ENCODE results near the gene IL23R. TPM values are rescaled to one million over a fixed set of nuclear protein-coding genes. Genes with fewer than 3 reads are reported as not detected.
A peak's percentile ranks its signal among the peaks of the same experiment; 100 is the strongest.

IL23R gene
- total and polyA plus RNA-seq, 2 donors (not counting 3 experiments of a cell fraction or from before 2014, with no cell fraction given): not detected

DNA sequence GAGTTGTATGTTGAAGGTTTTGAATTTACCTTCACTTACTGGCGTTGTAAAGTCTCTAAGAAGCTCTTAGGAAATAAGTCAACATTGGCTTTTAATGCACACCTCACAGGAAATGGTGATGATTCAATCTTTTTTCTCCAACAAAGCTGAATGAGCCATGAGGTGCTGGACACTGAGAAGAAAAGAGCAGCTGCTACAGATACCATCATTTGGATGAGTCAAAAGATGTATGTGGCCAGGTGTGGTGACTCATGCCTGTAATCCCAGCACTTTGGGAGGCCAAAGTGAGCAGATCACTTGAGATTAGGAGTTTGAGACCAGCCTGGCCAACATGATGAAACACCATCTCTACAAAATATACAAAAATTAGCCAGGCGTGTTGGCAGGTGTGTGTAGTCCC is 3.3 kb upstream of the IL23R start:
- H3K9ac ChIP-seq (replicated peaks; ENCODE audit: extremely low read depth, insufficient read depth, low read length): no peak overlapping the region
- FAIRE-seq: peak; percentile 57
- CTCF ChIA-PET: interaction anchor here (1.5 to 2.8 kb wide), 3 partner anchors 14 to 167 kb away, joined by 5 to 11 read pairs (median 8); no protein-coding TSS in a partner anchor
- no peak overlapping the region for H3K27ac ChIP-seq (ENCODE audit: insufficient read depth, low read depth, low read length)
- no peaks in the 10 kb centered on the region for H3K79me2 ChIP-seq (ENCODE audit: control insufficient read depth, insufficient read depth, low read length)
- no peak overlapping the region for H3K4me2 ChIP-seq (ENCODE audit: insufficient read depth, low read length)
- no peaks in the 10 kb centered on the region for H4K20me1 ChIP-seq (replicated peaks; ENCODE audit: control insufficient read depth, extremely low read depth, insufficient read depth, low read length)
- H2AFZ ChIP-seq (ENCODE audit: low read depth, low read length): no peak overlapping the region
- H3K27me3 ChIP-seq (ENCODE audit: control insufficient read depth in 2 of 2, insufficient read depth in 2 of 2, low read length in 2 of 2): peaks cover 0 to 2% of the 10 kb centered on the region in 2 experiments
- no peaks in the 10 kb centered on the region for H3K36me3 ChIP-seq (ENCODE audit: control insufficient read depth in 2 of 2, extremely low read depth in 1 of 2, insufficient read depth in 2 of 2, low read length in 2 of 2)
- TF ChIP-seq POLR2AphosphoS5 (IDR thresholded peaks at IDR 0.05; ENCODE audit: insufficient read depth, low read depth, low read length) (no peak), FOS (IDR thresholded peaks at IDR 0.05; ENCODE audit: borderline replicate concordance, insufficient read depth, low read length) (peak; percentile 17), EZH2 (IDR thresholded peaks at IDR 0.05; ENCODE audit: borderline replicate concordance, low read depth, low read length, severe bottlenecking) (no peak), GATA2 (IDR thresholded peaks at IDR 0.05; ENCODE audit: insufficient read depth, insufficient read length, low read depth, low read length) (peak; percentile 17)
- TF ChIP-seq, protein P1, sequence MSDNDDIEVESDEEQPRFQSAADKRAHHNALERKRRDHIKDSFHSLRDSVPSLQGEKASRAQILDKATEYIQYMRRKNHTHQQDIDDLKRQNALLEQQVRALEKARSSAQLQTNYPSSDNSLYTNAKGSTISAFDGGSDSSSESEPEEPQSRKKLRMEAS (IDR thresholded peaks at IDR 0.05; ENCODE audit: insufficient read depth, insufficient read length): no peak
- H3K9me1 ChIP-seq (replicated peaks; ENCODE audit: control insufficient read depth, extremely low read depth, insufficient read depth, low read length): no peaks in the 10 kb centered on the region
- POLR2A ChIA-PET: no interaction called here
- dilution Hi-C loops (cut with MboI; ENCODE audit: extremely low pct_ligation_motif_present, low sequenced_read_pairs): no loop called here
- peak; percentile 11 for DNase-seq (ENCODE audit: low read depth, low spot score)
- no peaks in the 10 kb centered on the region for H3K4me1 ChIP-seq (ENCODE audit: control insufficient read depth, extremely low read depth, insufficient read depth, low read length)
- no TSS peak for BruUV-seq (replicated peaks)
- H3K4me3 ChIP-seq (replicated peaks in 1 of 3; ENCODE audit: insufficient read depth in 1 of 3, low read depth in 1 of 3, low read length in 3 of 3): no peak overlapping the region
- intact Hi-C loops (cut with micrococcal nuclease): no loop called here
- no peaks in the 10 kb centered on the region for H3K9me3 ChIP-seq (replicated peaks; ENCODE audit: control insufficient read depth, insufficient read depth, low read length)

DNA sequence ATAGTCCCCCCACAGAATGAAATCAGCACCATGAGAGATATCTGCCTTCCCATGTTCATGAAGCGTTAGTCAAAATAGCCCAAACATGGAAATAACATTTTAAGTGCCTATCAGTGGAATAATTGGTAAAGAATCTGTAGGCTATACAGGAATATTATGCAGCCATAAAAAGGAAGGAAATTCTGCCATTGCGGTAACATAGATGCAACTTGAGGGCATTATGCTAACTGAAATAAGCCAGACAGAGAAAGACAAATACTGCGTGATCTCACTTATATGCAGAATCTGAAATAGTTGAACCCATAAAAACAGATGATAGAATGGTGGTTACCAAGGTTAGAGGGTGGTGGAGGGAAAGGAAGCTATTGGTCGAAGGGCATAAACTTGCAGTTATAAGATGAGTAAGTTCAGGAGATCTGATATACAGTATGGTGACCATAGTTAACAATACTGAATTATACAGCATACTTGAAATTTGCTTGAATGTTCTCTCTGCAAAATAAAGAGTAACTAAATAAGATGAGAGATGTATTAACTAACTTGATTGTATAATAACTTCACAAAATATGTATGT is 699 bp upstream of the IL23R start:
- H3K4me1 ChIP-seq (ENCODE audit: control insufficient read depth, extremely low read depth, insufficient read depth, low read length): no peaks in the 10 kb centered on the region
- no TSS peak for BruUV-seq (replicated peaks)
- H2AFZ ChIP-seq (ENCODE audit: low read depth, low read length): no peak overlapping the region
- H3K9me3 ChIP-seq (replicated peaks; ENCODE audit: control insufficient read depth, insufficient read depth, low read length): no peaks in the 10 kb centered on the region
- TF ChIP-seq JUN (IDR thresholded peaks at IDR 0.05; ENCODE audit: borderline replicate concordance, insufficient read depth, insufficient read length, low read depth) (no peak), POLR2A (IDR thresholded peaks at IDR 0.05; ENCODE audit: low read depth, low read length) (no peak), EZH2 (IDR thresholded peaks at IDR 0.05; ENCODE audit: borderline replicate concordance, low read depth, low read length, severe bottlenecking) (no peak), FOS (IDR thresholded peaks at IDR 0.05; ENCODE audit: borderline replicate concordance, insufficient read depth, low read length) (no peak), GATA2 (IDR thresholded peaks at IDR 0.05; ENCODE audit: insufficient read depth, insufficient read length, low read depth, low read length) (no peak), POLR2AphosphoS5 (IDR thresholded peaks at IDR 0.05; ENCODE audit: insufficient read depth, low read depth, low read length) (no peak), MYC (IDR thresholded peaks at IDR 0.05; ENCODE audit: low read depth, low read length) (no peak)
- TF ChIP-seq, protein P1 (IDR thresholded peaks at IDR 0.05; ENCODE audit: insufficient read depth, insufficient read length): no peak
- TF ChIP-seq, protein P2, sequence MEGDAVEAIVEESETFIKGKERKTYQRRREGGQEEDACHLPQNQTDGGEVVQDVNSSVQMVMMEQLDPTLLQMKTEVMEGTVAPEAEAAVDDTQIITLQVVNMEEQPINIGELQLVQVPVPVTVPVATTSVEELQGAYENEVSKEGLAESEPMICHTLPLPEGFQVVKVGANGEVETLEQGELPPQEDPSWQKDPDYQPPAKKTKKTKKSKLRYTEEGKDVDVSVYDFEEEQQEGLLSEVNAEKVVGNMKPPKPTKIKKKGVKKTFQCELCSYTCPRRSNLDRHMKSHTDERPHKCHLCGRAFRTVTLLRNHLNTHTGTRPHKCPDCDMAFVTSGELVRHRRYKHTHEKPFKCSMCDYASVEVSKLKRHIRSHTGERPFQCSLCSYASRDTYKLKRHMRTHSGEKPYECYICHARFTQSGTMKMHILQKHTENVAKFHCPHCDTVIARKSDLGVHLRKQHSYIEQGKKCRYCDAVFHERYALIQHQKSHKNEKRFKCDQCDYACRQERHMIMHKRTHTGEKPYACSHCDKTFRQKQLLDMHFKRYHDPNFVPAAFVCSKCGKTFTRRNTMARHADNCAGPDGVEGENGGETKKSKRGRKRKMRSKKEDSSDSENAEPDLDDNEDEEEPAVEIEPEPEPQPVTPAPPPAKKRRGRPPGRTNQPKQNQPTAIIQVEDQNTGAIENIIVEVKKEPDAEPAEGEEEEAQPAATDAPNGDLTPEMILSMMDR (IDR thresholded peaks at IDR 0.05; ENCODE audit: extremely low read depth in 1 of 2, insufficient read depth in 1 of 2, low read depth in 1 of 2, low read length in 2 of 2): no peak
- FAIRE-seq (no peak), DNase-seq (ENCODE audit: low read depth, low spot score) (no peak)
- H4K20me1 ChIP-seq (replicated peaks; ENCODE audit: control insufficient read depth, extremely low read depth, insufficient read depth, low read length): no peaks in the 10 kb centered on the region
- H3K9ac ChIP-seq (replicated peaks; ENCODE audit: extremely low read depth, insufficient read depth, low read length): no peak overlapping the region
- dilution Hi-C loops (cut with MboI; ENCODE audit: extremely low pct_ligation_motif_present, low sequenced_read_pairs) (no loop called here), intact Hi-C loops (cut with micrococcal nuclease) (no loop called here)
- POLR2A ChIA-PET: no interaction called here
- no peaks in the 10 kb centered on the region for H3K9me1 ChIP-seq (replicated peaks; ENCODE audit: control insufficient read depth, extremely low read depth, insufficient read depth, low read length)
- no peaks in the 10 kb centered on the region for H3K36me3 ChIP-seq (ENCODE audit: control insufficient read depth in 2 of 2, extremely low read depth in 1 of 2, insufficient read depth in 2 of 2, low read length in 2 of 2)
- CTCF ChIA-PET: interaction anchor here (1.3 kb wide), 1 partner anchor 169 kb away, joined by 3 read pairs; no protein-coding TSS in a partner anchor
- H3K4me3 ChIP-seq (replicated peaks in 1 of 3; ENCODE audit: insufficient read depth in 1 of 3, low read depth in 1 of 3, low read length in 3 of 3): no peak overlapping the region
- H3K27ac ChIP-seq (ENCODE audit: insufficient read depth, low read depth, low read length): no peak overlapping the region
- H3K79me2 ChIP-seq (ENCODE audit: control insufficient read depth, insufficient read depth, low read length): no peaks in the 10 kb centered on the region
- H3K4me2 ChIP-seq (ENCODE audit: insufficient read depth, low read length): no peak overlapping the region
- H3K27me3 ChIP-seq (ENCODE audit: control insufficient read depth in 2 of 2, insufficient read depth in 2 of 2, low read length in 2 of 2): peaks cover 0 to 2% of the 10 kb centered on the region in 2 experiments
